GM18858 (cell line): ENCODE measurements around the gene MED25.

ENCODE experiments used
- ATAC-seq: cut with Tn5 transposase; IDR thresholded peaks from one replicate; pipeline ENCODE4 v1.9.1; 2021; ENCODE audit not compliant: unreplicated experiment

The MED25 gene

GRCh38 chr19:49840736-49841249 is 22.7 kb downstream of the MED25 start:
- no peak for ATAC-seq

GRCh38 chr19:49843265-49843664 is 25.2 kb downstream of the MED25 start:
- ATAC-seq = no peak

DNA sequence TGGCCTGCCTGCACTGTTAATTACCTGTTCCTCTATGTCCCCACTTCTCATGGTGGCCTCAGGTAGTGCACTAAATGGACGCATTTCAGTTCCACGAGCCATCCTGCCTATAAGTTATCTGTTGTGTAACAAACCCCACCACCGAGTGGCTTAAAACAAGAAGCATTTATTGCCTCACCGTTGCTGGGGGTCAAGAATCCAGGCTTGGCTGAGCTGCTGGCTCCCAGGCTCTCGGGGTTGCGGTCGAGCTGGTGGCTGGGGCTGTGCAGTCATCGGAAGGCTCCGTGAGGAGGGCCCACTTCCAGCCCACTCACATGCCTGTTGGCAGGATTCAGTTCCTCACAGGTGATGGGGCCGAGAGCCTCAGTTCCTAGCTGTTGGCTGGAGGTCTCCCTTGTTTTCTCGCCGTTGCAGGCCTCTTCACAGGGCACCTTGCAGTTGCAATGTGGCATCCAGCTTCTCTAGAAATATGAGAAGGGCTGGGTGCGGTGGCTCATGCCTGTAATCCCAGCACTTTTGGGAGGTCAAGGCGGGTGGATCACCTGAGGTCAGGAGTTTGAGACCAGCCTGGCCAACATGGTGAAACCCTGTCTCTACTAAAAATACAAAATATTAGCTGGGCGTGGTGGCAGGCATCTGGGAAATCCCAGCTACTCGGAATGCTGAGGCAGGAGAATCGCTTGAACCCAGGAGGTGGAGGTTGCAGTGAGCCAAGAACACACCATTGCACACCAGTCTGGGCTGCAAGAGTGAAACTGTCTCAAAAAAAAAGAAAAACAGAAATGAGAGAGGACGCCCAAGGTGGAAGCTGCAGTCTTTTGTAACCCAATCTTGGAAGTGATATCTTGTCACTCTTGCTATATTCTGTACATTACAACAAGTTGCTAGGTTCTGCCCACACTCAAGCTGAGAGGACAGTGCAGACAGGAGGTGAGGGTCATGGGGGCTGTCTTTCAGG is 26.3 kb downstream of the MED25 start:
- ATAC-seq = no peak

DNA sequence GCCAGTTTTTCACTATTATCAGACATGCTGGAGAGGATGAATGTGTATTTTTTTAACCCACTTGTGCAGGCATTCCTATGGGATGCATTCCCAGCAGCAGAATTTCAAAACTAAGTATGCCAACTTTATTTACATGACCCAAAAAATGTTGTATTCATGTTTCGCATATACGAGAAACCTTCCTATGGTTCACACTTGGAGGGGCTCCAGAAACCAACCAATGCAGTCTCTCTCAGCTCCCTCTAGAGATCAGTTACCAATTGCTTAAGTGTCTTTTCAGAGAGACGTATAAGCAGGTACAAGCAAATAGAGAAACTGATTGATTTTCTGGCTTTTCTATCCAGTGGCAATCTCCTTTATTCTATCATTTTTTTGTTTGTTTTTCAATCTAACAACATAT is 27.3 kb downstream of the MED25 start:
- no peak for ATAC-seq

GRCh38 chr19:49846408-49846807 is 28.3 kb downstream of the MED25 start:
- no peak for ATAC-seq

DNA sequence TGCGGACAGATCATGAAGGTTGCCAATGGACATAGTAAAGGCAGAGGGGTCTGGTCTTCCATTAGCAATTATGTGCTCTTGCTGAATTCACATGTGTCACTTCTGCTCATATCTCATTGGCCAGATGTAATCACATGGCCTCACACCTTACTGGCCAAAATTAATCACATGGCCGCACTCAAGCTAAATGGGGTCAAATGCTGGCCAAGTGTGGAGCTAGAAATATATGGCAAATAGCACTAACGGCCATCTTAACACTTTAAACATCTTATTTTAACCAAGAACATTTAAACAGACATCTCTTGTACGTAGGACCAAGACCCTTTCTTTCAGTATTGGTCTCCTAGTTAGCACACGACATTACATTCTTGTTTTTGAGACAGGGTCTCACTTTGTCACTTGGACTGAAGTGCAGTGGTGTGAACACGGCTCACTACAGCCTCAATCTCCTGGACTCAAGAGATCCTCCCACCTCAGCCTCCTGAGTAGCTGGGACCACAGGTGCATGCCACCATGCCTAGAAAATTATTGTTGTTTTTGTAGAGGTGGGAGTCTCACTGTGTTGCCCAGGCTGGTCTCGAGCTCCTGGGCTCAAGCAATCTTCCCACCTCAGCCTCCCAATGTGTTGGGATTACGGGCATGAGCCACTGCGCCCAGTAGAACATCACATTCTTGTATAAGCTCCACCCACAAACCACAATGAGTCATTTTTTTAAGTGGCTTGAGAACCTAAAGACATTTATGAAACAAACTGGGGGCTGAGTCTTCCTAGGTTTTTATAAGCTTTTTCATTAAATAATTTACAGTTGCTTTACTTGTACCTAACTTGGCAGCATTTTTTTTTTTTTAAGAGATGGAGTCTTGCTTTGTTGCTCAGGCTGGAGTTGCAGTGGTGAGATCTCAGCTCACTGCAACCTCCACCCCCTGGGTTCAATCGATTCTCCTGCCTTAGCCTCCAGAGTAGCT is 29.9 kb downstream of the MED25 start:
- ATAC-seq = no peak

DNA sequence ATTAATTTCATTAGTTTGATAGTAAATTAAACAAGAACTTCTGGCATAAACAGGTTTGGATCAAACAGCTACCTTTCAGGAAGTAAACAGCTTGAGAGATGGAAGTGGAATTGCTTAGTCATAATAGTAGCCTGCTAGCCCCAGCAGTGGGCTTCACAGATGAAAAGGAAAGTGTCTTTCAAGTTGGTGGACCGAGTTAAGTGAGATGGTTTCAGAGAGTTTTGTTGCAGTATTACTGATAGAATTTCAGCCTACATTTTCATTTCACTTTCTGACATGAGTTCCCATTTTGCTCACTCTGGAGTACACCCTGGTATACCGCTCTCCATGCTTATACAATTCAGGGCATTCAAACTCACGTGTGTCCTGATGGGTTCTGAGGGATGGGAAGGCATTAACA is 30.8 kb downstream of the MED25 start:
- ATAC-seq = no peak

DNA sequence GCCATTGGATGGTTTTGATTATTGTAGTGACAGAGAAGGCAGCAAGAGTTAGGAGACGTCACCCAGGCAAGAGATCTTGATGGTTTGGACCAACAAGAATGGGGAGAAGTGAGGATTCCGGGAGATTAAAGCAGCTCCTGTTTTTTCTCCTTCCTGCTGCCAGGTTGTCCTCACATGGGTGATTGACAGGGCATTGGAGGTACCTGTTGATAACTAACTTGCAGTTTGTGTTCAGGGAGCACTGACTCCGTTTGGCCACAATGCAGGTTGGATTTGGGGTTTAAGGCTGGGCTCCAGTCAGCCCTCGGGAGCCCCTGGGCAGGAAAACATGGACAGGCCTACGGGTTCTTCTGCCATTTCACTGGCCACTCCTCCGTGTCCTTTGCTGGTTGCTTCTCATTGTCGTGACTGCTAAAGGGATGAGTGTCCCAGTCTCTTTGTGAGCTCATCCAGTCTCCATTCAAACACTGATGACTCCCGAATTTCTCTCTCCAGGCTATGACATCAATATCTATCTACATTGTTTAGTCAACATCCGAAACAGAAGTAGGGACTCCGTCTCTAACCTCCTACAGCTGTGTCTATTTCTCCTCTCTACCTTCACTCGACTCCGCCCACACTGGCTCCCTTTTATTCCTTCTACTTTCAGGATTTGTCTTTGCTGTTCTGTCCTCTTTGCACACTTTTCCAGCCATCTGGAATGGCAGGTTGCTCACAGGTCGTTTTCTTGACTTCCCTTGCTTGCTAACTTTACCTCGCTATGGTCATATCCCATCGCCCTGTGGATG is 31.5 kb downstream of the MED25 start:
- ATAC-seq = no peak

DNA sequence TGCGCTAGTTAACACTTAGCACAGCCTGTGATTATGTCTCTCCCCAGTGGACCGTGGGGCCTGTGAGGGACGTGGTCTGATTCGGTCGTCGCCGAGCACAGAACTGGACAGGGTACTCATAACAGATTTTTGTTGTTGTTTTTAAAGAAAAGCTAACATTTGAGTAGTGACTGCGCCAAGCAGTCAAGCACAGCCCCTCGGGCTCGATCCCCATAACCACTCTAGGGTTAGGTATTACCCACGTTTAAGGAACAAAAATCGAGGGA is 32.1 kb downstream of the MED25 start:
- ATAC-seq = no peak

DNA sequence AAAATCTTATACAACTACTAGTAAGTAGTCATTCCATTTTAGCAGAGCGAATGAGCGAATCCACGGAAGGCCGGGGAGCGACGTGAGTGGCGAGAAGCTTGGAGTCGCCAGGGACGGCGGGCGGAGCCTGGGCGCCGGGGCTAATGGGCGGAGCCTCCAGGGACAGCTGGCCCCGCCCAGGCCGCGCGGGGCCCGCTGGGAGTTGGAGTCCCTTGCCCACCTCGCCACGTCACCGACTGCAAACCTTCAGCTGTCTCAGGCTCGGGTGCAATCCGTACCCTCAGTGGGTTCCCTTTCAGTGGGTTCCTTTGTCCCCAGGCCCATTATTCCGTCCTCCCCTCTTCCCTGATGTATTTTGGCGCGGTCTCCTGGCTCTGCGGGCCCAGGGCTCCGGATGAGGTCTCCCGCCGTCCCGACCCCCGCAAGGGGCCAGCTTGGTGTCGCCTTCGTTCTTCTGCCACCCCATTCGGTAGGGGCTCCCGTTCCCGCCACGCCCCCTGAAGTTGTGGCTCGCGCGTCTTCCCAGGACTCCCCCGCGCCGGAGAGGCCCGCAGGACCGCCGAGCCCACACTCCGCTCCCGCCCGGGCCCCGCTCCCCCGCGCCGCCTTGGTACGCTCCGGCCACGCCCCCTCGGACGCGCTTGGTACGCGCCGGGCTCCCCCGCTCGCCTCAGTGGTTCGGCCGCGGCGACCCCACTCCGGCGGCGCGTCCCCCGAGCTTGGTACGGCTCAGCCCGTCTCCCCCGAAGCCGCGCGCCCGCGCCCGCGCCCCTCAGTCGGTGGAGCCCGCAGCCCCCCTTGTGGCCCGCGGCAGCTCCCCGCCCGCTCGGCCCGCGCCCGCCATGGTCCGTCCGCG is 32.6 kb downstream of the MED25 start, which contains the start of gene PTOV1:
Gene PTOV1, plus strand, starts transcription at position 673 of the 856 bp plus-strand sequence.
- ATAC-seq = no peak

- no peak for ATAC-seq
Observed at GRCh38 chr19:49851456-49852259, 33.6 kb downstream of the MED25 start.

- ATAC-seq = no peak
Observed at GRCh38 chr19:49852631-49853126, 34.6 kb downstream of the MED25 start.

DNA sequence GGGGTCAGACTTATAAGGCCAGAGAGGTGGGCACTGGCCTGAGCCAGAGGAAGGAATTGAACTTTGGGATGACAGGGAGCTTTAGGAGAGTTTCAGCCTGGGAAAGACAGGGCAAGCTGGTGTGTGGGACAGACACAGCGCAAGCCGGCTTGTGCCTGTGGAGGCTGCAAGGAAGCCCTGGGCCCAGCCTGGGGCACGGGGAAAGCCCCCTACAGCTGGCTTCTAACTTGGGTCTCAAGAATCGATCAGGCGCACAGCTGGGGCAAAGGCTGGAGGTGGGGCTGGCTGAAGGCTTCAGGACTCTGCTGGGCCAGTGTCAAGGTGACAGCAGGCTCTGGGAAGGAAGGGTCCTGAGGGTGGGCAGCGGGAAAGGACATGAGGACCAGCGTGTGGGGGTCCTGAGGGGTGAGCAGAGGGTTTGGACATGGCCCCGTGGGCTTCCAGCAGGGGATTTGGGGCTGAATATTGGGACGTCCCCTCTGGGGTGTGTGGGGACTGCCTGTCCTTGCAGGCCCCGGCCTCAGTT is 35.8 kb downstream of the MED25 start:
- no peak for ATAC-seq

DNA sequence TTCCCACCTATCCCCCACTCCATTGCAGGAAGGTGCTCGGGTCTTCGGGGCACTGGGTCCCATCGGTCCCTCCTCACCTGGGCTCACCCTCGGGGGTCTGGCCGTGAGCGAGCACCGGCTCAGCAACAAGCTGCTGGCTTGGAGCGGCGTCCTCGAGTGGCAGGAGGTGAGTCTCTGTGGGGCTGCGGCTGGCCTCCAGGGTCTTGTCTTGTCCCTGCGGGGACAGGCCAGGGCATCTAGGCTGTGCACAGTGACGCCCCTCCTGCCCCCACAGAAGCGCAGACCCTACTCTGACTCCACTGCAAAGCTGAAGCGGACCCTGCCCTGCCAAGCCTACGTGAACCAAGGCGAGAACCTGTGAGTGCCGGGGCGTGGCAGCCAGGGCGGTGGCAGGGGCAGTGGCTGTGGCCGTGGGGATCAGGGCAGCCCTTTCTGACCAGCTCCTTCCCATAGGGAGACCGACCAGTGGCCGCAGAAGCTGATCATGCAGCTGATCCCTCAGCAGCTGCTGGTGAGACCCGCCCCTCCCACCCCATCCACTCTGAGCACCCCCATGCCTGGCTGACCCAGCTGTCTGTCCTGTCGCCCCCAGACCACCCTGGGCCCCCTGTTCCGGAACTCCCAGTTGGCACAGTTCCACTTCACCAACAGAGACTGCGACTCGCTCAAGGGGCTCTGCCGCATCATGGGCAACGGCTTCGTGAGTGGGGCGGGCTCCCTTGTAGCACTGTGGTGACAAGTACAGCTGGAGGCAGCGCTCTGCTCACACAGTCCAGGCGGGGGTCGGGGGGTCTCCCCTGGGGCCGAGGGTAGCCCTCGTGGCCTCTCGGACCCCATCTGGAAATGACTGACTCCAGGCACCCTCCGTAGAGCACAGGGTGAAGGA is 36.5 kb downstream of the MED25 start:
- ATAC-seq = no peak

DNA sequence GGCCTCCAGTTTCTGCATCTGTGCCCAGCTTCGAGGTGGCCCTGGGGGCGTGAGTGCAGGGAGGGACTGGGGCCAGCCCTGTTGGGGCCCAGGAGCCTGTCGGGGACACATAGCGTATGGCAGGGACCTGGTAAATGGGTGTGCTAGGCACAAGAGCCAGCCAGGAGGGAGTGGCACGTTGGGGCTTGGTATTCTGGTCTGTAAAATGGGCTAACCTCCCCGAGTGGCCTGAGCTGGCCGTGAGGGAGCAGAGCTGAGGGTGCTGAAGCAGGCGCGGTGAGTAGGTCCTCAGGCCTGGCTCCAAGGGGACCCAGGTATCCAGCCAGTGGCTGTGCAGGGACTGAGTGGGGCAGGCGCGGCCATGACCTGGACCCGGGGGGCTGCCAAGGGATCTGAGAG is 37.2 kb downstream of the MED25 start:
- ATAC-seq = no peak

DNA sequence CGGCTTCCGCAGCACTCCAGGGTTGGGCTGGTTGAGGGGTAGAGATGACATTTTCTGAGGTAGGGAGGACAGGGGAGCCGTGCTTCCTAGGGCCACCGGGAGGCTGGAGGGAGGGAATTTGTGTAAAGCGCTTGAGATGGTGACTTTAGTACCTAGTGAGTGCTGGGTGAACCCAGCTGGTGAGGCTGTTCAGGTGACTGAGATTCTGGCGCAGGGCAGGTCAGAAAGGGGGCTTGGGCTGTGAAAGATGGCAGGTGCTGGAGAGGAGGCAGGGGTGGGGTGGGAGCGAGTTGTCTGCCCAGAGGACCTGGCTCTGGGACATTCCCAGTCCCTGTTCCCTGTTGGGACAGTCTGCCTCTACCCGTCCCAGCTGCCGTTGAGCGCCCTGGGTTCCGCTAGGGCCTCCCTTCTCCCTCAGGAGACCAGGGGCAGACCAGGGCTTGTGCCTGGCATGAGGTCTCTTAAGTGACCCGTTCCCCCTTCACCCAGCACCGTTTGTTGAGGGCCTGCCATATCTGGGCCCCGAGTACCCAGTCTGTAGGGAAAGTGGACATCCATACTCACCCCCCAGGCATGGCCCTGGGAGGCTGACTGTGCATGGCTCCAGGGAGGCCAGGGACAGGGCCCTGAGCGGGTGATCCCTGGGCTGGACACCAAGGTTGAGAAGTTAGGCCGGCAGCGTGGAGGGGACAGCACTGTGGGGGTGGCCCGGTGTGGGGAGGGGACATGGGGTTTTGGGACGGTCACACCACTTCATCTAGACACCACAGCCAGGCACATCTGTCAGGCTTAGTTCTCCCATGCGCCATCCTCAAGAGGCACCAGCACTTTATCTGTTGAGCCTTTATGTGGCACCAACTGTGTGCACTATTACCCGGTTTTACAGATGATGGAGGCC is 37.8 kb downstream of the MED25 start:
- no peak for ATAC-seq

- ATAC-seq = no peak
Observed at GRCh38 chr19:49856574-49857021, 38.5 kb downstream of the MED25 start.
